Mesodermal cell (in vitro differentiated cells): ENCODE data around the gene LRRTM4.
"Not testable (repeated sequence)": the region's sequence is repeated elsewhere in the genome, so short reads cannot be mapped to it uniquely, and the experiment has no call there.

ENCODE experiments used
- H3K27ac ChIP-seq: 2 replicates; pipeline ENCODE4 v1.7.0; 2013; ENCODE audit warnings: mild to moderate bottlenecking, low read depth, low read length, moderate library complexity; ENCODE audit not compliant: severe bottlenecking
- H3K36me3 ChIP-seq: 2 replicates; pipeline ENCODE4 v1.7.1; 2013; ENCODE audit warnings: mild to moderate bottlenecking, low read length, moderate library complexity; ENCODE audit not compliant: control insufficient read depth, insufficient read depth
- H3K4me1 ChIP-seq: one replicate; pipeline ENCODE4 v1.7.1; 2013; ENCODE audit warnings: mild to moderate bottlenecking, low read length; ENCODE audit not compliant: insufficient read depth, control insufficient read depth, poor library complexity, severe bottlenecking
- H3K4me3 ChIP-seq: 2 replicates; pipeline ENCODE4 v1.7.0; 2013; ENCODE audit warnings: low read length, control low read depth, mild to moderate bottlenecking; ENCODE audit not compliant: insufficient read depth, poor library complexity, severe bottlenecking; ENCODE audit errors: extremely low read depth
- H3K9me3 ChIP-seq: 2 replicates; pipeline ENCODE4 v1.7.1; 2013; ENCODE audit warnings: mild to moderate bottlenecking, low read length, moderate library complexity; ENCODE audit not compliant: control insufficient read depth
- WGBS, 2 experiments: methylation state at CpG; one replicate each; pipeline ENCODE4 v1.1.5; 2013; ENCODE audit warnings: missing lambda C conversion rate in 2 of 2; ENCODE audit not compliant: insufficient coverage in 2 of 2; 5-methylcytosine and 5-hydroxymethylcytosine counted together

LRRTM4 gene

GRCh38 chr2:76793647-76794334 lies 728.4 kb downstream of the LRRTM4 start:
- Histone ChIP-seq H3K36me3 (no peaks in the 10 kb centered on the region), H3K4me1 (no peaks in the 10 kb centered on the region), H3K27ac (no peak overlapping the region), H3K9me3 (no peaks in the 10 kb centered on the region), H3K4me3 (no peak overlapping the region)
- 100% methylated on average over 1 to 2 of the region's 4 CpGs for WGBS, 2 experiments

- H3K27ac ChIP-seq, H3K9me3 ChIP-seq, H3K4me1 ChIP-seq, H3K36me3 ChIP-seq, H3K4me3 ChIP-seq: not testable (repeated sequence)
- WGBS, 2 experiments: 89% methylated on average over 16 of the region's 22 CpGs
These were observed 740.9 kb downstream of the LRRTM4 start for GRCh38 chr2:76781313-76781712.

GRCh38 chr2:76763276-76763675 lies 758.9 kb downstream of the LRRTM4 start:
- Histone ChIP-seq H3K9me3 (no peaks in the 10 kb centered on the region), H3K36me3 (no peaks in the 10 kb centered on the region), H3K4me3 (no peak overlapping the region), H3K27ac (no peak overlapping the region), H3K4me1 (no peaks in the 10 kb centered on the region)
- 91 to 100% methylated on average over 1 of the region's 2 CpGs for WGBS, 2 experiments

GRCh38 chr2:76760367-76760704 lies 761.8 kb downstream of the LRRTM4 start:
- Histone ChIP-seq H3K36me3 (no peaks in the 10 kb centered on the region), H3K9me3 (no peaks in the 10 kb centered on the region), H3K27ac (no peak overlapping the region), H3K4me1 (no peaks in the 10 kb centered on the region), H3K4me3 (no peak overlapping the region)
- 98 to 100% methylated on average over 1 to 4 of the region's 4 CpGs for WGBS, 2 experiments

GRCh38 chr2:76759634-76760366 lies 762.4 kb downstream of the LRRTM4 start:
- Histone ChIP-seq H3K9me3 (no peaks in the 10 kb centered on the region), H3K27ac (no peak overlapping the region), H3K36me3 (no peaks in the 10 kb centered on the region), H3K4me3 (no peak overlapping the region), H3K4me1 (no peaks in the 10 kb centered on the region)
- 100% methylated on average over 1 to 2 of the region's 7 CpGs for WGBS, 2 experiments

- Histone ChIP-seq H3K9me3 (no peaks in the 10 kb centered on the region), H3K27ac (no peak overlapping the region), H3K4me3 (no peak overlapping the region), H3K4me1 (no peaks in the 10 kb centered on the region), H3K36me3 (no peaks in the 10 kb centered on the region)
- no CpG with 5 or more reads among the region's 1 CpG for WGBS, 2 experiments
These were observed 769.7 kb downstream of the LRRTM4 start for GRCh38 chr2:76752506-76752905.

- H3K4me1 ChIP-seq: no peaks in the 10 kb centered on the region
- H3K9me3 ChIP-seq: no peaks in the 10 kb centered on the region
- no peak overlapping the region for H3K4me3 ChIP-seq
These were observed 772.3 kb downstream of the LRRTM4 start for GRCh38 chr2:76749858-76750257.

GRCh38 chr2:76748581-76749296 lies 773.4 kb downstream of the LRRTM4 start:
- WGBS, 2 experiments: 98 to 100% methylated on average over 1 to 8 of the region's 14 CpGs
- H3K4me3 ChIP-seq: no peak overlapping the region
- H3K36me3 ChIP-seq: no peaks in the 10 kb centered on the region
- H3K27ac ChIP-seq: no peak overlapping the region
- no peaks in the 10 kb centered on the region for H3K4me1 ChIP-seq
- H3K9me3 ChIP-seq: no peaks in the 10 kb centered on the region

More at GRCh38 chr2:76749858-76750257, 772.3 kb downstream of the LRRTM4 start:
- Histone ChIP-seq H3K36me3 (no peaks in the 10 kb centered on the region), H3K27ac (no peak overlapping the region)

- no peaks in the 10 kb centered on the region for H3K36me3 ChIP-seq
- H3K4me1 ChIP-seq: no peaks in the 10 kb centered on the region
- no peaks in the 10 kb centered on the region for H3K9me3 ChIP-seq
- no peak overlapping the region for H3K27ac ChIP-seq
- no CpG with 5 or more reads among the region's 2 CpGs for WGBS, 2 experiments
- no peak overlapping the region for H3K4me3 ChIP-seq
These were observed 776.6 kb downstream of the LRRTM4 start for GRCh38 chr2:76745605-76746004.

- Histone ChIP-seq H3K4me1 (no peaks in the 10 kb centered on the region), H3K9me3 (no peaks in the 10 kb centered on the region), H3K27ac (no peak overlapping the region), H3K36me3 (no peaks in the 10 kb centered on the region), H3K4me3 (no peak overlapping the region)
- WGBS, 2 experiments: 75 to 100% methylated on average over 1 of the region's 1 CpG
These were observed 784.6 kb downstream of the LRRTM4 start for GRCh38 chr2:76737607-76738006.

GRCh38 chr2:76733736-76734135 lies 788.4 kb downstream of the LRRTM4 start:
- no peak overlapping the region for H3K27ac ChIP-seq
- no peaks in the 10 kb centered on the region for H3K36me3 ChIP-seq
- no peak overlapping the region for H3K4me3 ChIP-seq
- H3K9me3 ChIP-seq: no peaks in the 10 kb centered on the region
- no peaks in the 10 kb centered on the region for H3K4me1 ChIP-seq
